ENCODE results near the gene TIMP2.
"Not testable (repeated sequence)": the region's sequence is repeated elsewhere in the genome, so short reads cannot be mapped to it uniquely, and the experiment has no call there.

DNA sequence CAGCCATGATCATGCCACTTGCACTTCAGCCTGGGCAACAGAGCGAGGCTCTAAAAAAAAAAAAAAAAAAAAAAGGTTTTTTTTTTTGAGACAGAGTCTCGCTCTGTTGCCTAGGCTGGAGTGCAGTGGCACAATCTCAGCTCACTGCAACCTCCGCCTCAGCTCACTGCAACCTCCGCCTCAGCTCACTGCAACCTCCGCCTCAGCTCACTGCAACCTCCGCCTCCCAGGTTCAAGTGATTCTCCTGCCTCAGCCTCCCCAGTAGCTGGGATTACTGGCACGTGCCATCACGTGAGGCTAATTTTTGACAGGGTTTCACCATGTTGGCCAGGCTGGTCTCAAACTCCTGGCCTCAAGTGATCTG, 37.8 kb upstream of the TIMP2 start:
- TF ChIP-seq, protein P1, sequence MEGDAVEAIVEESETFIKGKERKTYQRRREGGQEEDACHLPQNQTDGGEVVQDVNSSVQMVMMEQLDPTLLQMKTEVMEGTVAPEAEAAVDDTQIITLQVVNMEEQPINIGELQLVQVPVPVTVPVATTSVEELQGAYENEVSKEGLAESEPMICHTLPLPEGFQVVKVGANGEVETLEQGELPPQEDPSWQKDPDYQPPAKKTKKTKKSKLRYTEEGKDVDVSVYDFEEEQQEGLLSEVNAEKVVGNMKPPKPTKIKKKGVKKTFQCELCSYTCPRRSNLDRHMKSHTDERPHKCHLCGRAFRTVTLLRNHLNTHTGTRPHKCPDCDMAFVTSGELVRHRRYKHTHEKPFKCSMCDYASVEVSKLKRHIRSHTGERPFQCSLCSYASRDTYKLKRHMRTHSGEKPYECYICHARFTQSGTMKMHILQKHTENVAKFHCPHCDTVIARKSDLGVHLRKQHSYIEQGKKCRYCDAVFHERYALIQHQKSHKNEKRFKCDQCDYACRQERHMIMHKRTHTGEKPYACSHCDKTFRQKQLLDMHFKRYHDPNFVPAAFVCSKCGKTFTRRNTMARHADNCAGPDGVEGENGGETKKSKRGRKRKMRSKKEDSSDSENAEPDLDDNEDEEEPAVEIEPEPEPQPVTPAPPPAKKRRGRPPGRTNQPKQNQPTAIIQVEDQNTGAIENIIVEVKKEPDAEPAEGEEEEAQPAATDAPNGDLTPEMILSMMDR (conservative IDR thresholded peaks at IDR 0.05) = not testable (repeated sequence)
- not testable (repeated sequence) for TF ChIP-seq EZH2 (IDR thresholded peaks at IDR 0.05; ENCODE audit: low read depth)
